Measurements from ENCODE around the gene STKLD1.

- no peak for TF ChIP-seq POLR2A (IDR thresholded peaks at IDR 0.05)
- TF ChIP-seq, protein P1, sequence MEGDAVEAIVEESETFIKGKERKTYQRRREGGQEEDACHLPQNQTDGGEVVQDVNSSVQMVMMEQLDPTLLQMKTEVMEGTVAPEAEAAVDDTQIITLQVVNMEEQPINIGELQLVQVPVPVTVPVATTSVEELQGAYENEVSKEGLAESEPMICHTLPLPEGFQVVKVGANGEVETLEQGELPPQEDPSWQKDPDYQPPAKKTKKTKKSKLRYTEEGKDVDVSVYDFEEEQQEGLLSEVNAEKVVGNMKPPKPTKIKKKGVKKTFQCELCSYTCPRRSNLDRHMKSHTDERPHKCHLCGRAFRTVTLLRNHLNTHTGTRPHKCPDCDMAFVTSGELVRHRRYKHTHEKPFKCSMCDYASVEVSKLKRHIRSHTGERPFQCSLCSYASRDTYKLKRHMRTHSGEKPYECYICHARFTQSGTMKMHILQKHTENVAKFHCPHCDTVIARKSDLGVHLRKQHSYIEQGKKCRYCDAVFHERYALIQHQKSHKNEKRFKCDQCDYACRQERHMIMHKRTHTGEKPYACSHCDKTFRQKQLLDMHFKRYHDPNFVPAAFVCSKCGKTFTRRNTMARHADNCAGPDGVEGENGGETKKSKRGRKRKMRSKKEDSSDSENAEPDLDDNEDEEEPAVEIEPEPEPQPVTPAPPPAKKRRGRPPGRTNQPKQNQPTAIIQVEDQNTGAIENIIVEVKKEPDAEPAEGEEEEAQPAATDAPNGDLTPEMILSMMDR (IDR thresholded peaks at IDR 0.05), result no peak
Measured at GRCh38 chr9:133378408-133378962, 2.3 kb downstream of the STKLD1 start.

Measured in breast epithelium (tissue), 3 donors.